NCI-H2227 (cell line): ENCODE measurements around the gene SF3A2.

Experiments
- DNase-seq: peaks from one replicate; lab custom pipeline; 2025; ENCODE audit not compliant: unreplicated experiment; lab: John Stamatoyannopoulos, UW

Gene SF3A2

DNA sequence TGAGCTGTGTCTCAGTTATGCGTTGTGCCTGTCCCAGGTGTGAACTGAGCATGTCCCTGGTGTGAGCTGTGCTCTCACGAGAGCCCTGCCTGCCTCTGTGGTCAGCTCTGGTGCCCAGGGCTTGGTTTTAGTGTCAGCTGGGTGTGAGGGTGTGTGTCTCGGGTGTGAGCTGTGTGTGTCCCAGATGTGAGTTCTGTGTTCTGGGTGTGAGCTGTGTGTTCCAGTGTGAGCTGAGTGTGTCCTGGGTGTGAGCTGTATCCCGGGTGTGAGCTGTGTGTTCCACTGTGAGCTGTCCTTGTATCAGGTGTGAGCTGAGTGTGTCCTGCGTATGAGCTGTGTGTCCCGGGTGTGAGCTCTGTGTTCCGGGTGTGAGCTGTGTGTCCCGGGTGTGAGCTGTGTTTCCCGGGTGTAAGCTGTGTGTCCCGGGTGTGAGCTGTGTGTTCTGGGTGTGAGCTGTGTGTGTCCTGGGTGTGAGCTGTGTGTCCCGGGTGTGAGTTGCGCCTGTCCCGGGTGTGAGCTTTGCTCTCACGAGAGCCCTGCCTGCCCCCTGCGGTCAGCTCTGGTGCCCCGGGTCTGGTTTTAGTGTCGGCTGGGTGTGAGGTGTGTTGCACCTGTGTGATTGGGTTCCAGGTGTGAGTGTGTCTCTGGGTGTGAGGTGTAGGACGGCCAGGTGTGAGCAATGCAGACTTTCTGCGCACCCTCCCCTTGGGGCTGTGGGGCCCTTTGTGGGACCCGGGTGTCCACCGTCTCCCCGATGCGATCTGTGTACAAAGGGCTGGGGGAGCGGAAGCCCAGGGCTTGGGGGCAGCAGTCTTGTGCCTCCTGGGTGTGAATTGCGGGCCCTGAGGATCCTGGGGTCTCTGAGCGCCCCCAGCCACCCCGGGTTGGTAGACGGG lies 52.4 kb downstream of the SF3A2 start:
- DNase-seq = no peak

GRCh38 chr19:2289714-2290435 lies 53.3 kb downstream of the SF3A2 start:
- no peak for DNase-seq

GRCh38 chr19:2290441-2291184 lies 54.0 kb downstream of the SF3A2 start:
- no peak for DNase-seq

GRCh38 chr19:2291185-2291751 lies 54.6 kb downstream of the SF3A2 start:
- peak; percentile 56 for DNase-seq

- DNase-seq = no peak
Observed at GRCh38 chr19:2294687-2295335, 58.2 kb downstream of the SF3A2 start.

GRCh38 chr19:2296141-2296540 lies 59.5 kb downstream of the SF3A2 start:
- DNase-seq = no peak
